Measurements from ENCODE around the gene ARMC12.
"Not testable (repeated sequence)": the region's sequence is repeated elsewhere in the genome, so short reads cannot be mapped to it uniquely, and the experiment has no call there.

Gene ARMC12

DNA sequence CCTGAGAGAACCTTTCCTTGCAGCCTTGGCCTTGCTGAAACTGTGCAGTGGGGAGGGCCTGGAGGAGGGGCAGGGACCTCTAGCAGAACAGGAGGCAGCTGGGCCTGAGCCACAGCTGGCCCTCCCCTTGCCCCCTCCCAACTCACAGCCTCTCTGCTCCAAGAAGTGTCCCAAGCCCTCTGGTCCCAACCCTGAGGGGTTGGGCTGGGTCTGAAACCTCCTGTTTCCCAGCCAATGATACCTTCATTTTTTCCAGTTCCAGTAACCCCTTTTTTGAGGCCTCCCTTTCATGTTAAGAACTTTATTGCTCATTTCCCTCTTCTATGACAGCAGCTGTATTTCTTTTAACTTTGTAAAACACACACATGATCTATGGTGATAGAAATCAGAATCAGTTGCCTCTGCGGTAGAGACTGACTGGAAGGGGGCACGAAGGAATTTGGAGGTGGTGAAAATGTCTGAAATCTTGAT lies 17.9 kb upstream of the ARMC12 start:
- DNase-seq (ENCODE audit: low spot score) = no peak

DNA sequence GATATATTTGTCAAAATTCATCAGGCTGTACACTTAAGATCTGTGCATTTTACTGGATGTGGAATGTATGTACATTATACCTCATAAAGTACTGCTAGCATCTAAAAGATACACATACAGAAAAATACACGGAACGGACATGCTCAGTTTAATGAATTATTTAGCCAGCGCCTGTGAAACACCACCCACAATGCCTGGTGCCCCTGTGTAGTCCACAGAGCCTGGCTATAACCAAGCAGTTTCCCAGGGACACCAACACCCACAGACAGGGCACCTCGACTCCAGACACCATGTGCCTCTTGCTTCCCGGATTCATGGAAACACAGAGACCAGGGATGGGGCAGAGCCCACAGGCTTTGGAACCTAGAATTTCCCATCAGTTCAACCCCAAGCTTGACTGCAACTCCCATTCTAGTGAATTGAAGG lies 17.4 kb upstream of the ARMC12 start:
- no peak for DNase-seq (ENCODE audit: low spot score)

DNA sequence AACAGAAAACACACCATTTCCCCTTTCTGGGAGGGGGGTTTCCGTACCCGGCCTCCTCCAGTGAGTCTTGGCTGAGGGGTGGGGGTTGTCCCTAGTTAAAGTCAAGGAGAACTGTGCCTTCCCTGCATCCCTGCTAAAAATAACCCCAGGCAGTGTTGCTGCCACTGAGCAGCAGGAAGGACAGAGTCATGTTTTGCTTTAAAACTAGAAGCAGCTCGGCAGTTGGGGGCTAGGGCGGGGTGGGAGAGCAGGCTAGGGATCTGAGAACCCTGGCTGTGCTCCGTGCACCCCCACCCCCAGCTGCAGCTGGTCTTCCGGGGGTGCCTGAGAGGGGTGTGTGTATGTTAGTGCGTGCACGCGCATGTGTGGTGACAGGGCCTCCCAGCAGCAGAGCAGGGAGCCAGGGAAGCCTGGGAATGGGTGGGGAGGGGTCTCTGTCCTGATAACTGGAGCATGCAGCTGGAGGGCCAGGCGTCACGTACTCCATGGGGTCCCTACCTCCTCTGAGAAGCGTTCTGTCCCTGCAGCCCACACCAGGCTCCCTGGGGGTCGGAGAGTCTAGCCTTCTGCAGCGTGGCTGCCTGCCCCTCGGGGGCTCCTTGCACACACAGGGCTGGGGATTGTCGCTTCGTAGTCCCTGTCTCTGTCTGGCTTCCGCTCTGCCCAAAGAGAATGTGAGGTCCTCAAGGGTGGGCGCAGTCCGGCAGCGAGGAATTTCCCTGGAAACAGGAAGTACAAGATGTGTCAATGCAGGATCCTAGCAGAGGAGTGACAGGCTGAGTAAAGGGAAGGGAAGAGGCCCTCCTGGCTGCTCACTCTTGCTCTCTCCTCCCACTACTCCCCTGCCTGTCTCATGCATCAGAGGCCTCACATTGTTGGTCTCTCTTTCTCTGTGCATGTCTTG lies 16.8 kb upstream of the ARMC12 start:
- no peak for DNase-seq (ENCODE audit: low spot score)

DNA sequence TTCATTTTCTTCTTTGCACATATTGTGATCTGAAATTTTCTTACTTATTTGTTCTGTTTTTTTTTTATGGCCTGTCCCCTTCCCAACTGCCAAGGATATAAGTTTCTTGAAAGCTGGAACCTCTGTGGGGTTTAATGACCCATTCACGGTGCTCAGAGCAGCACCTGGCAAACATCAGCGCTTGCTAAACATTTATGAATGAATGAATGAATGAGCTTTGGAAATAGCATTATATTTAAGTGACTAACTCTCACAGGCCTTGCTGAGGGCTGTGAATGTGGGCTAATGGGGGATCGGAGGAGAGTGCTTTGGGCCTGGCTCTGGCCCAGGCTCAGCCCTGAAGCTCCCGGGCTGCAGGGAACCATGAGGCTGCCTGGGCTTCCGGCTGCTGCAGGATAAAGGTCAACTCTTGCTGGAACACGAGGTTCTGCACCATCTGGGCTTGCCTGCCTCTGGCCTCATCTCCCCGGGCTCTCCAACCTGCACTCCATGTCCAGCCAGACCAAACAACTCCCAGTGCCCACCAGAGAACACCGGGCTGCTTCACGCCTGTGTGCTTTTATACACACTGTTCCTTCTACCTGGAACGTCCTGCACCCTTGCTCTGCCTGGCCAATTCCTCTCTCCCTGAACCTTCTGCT lies 14.6 kb upstream of the ARMC12 start:
- no peak for DNase-seq (ENCODE audit: low spot score)

GRCh38 chr6:35723587-35723986 lies 13.2 kb upstream of the ARMC12 start:
- no peak for DNase-seq (ENCODE audit: low spot score)

GRCh38 chr6:35724059-35724458 lies 12.8 kb upstream of the ARMC12 start:
- DNase-seq (ENCODE audit: low spot score) = no peak

DNA sequence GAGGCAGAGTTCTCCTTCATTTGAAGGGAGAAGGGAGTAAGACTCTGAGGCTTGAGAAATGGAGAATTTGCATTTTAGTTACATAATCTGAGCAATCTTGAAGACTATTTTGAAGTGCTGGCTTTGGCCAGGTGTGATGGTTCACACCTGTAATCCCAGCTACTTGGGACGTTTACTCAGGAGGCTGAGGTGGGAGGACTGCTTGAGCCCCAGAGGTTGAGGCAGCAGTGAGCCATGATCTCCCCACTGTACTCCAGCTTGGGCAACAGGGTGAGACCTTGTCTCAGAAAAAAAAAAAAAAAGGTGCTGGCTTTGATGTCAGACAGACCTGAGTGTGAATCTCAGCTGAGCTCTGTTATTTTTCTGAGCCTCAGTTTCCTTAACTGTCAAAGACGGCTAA lies 12.4 kb upstream of the ARMC12 start:
- DNase-seq (ENCODE audit: low spot score) = no peak

DNA sequence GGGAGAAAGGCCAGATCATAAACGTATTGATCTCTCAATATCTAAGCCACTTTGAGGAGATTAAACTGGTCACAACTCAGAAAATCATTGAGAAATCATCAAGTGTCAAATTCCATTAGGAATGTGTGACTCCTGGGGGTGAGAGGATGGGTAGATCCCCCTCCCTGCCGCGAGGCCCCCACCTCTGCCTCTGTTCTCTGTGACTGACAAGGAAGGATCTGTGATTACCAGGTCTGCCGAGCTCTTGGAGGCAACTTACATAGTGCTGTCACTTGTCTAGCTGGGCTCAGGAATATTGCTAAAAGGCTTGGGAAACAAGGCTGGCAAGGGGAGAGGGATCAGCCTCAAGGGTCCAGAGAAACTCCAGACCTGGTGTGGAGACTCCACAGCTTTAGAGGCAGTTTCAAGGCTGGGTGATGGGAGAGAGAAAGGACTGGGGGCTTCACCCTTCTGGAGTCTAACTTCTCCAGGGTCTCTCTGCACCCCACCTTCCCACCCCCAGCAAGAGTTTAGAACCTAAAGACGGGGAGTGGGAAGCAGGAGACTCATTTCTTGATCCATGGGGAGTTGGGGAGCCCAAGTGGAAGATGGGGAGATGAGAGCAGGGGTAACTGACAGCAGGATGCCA lies 11.6 kb upstream of the ARMC12 start:
- DNase-seq (ENCODE audit: low spot score) = no peak

DNA sequence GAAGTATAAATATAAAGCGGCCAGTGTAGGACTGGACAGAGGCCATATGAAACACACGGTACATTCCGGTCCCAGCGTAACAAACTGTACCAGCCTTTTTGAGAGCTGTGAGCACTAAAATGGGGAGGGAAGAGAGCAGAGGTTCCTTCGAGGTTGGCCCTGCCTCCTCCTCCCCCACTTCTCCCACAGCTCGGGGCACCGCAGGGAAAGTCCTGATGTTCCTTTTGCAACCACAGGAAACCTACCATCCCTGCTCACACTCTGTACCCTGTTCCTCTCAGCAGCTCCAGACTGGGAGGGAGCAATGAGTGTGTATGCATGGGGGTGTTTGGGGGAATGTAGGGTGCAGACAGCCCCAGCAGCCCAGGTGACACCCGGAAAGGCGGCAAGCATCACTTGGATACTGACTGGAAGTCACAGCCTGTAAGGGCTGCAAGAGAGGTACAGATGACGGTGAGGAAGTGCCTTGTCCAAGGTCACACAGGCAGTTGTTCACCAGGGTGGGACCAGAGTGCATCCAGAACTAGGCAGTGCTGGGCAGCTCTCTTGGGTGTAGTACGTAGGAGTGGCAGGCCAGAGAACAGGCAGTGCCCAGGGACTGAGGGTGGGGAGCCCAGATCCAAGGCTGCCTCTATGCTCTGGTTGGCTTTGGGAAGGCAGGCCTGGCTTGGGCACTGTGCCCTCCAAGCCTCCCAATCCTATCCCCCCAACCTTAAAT lies 11.0 kb upstream of the ARMC12 start:
- no peak for DNase-seq (ENCODE audit: low spot score)

DNA sequence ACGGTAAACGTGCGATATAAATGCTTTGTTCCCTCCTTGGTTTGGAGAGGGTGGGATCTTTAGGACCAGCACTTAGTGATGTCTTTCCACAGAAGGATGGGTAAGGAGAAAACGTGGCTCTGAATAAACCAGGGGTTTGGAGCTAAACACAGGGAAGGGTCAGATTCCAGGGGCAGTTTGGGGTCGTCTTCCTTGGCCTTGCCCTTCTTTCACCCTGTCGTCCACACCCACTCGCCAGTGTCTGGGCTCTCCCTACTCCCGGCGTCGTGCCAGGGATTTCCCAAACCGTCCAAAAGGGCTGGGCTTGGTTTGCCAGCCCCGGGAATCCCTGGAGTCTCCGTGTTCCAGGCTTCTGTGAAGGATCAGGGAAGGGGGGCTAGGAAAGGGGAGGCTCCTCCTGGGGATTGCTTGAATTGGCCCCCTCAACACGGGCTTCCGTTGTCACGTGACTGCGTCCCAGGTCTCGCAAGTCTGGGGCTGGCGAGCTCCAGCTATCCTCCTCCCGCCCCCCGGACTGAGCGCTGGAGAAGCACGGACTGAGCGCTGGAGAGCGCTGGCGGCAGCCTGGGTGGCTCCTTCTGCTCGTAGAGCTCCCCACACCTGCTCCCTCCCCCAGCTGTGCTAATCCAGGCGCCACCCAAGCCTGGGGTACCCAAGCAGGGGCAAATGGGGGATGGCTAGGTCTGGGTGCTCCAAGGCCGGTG lies 9.4 kb upstream of the ARMC12 start:
- DNase-seq (ENCODE audit: low spot score) = no peak

DNA sequence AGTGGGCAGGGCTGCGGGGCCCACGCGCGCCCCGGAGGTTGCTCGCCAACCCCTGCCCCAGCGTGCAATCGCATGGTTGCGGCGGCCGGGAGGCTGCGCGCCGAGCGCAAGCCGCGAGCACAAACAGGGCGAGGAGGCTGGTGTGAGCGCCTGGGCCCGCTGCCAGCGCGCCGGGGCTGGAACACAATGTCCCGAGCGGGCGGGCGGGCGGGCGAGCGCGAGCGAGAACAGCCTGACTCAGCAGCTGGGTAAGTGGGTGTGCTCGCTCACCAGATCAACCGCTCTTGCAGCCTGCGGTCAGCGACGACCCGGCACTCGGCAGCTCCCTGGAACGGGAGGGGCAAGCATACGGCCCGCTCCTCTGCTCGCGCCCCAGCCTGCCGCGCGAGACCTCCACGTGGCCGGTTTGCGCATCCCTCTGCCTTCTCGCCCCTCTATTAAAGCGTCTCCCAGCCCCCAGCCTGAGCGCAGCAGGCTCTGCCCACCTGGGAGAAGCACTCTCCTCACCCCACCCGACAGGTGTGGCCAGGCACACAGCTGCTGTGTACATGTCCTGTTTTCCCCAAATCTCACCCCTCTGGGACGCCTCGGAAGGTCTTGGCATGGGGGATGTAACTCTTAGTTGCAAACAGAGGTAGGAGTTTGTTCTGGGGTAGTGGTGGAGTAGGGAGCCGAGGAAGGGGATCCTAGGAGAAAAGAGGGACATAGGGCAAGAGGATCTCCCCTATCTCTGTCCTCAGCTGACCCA lies 8.7 kb upstream of the ARMC12 start:
- peak; percentile 53 for DNase-seq (ENCODE audit: low spot score)

DNA sequence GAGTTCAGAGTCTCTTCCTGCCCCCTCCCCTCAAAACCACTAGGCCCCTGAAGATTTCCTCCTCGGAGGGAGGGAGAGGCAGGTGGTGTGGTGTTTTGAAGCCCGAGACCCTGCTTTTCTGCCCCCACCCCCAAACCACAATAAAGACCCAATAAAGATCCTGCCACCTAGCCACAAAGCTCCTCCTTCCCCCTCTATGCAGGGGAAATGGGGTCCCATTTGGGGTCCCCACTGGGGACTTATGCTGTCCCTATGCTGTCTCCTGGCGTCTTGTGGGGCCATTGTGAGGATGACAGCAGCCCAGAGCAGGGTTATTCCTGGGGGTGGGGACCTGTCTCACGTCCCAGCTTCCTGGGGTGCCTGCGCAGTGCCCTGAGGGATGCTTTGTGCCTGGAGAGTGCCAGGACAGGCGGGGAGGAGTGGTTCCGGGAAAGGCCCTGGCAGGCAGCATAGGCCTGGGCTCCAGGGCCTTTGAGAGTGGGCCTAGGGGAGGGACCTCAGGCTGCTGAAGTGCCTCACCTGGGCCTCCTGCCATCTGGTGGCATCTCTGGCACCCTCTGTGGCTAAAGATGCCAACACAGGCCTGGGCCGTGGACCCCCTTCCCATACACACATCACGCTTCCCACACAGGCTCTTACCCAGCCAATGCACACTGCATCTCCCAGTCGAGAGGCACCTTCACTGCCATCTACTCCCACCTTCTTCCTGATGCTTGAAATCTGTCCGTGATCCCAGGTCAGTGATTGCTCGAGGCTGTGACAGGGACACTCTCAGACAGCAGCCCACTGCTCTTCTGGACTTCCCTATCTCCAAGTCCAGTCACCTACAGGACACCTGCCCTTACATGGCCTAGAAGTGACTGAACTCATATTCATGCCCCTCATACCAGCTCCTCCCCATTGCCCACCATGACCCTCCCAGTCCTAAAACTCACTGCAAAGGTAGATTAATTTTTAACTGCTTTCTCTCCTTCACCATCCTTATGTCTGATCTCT lies 7.9 kb upstream of the ARMC12 start:
- DNase-seq (ENCODE audit: low spot score) = no peak

GRCh38 chr6:35729722-35730121 lies 7.1 kb upstream of the ARMC12 start:
- DNase-seq (ENCODE audit: low spot score) = no peak

DNA sequence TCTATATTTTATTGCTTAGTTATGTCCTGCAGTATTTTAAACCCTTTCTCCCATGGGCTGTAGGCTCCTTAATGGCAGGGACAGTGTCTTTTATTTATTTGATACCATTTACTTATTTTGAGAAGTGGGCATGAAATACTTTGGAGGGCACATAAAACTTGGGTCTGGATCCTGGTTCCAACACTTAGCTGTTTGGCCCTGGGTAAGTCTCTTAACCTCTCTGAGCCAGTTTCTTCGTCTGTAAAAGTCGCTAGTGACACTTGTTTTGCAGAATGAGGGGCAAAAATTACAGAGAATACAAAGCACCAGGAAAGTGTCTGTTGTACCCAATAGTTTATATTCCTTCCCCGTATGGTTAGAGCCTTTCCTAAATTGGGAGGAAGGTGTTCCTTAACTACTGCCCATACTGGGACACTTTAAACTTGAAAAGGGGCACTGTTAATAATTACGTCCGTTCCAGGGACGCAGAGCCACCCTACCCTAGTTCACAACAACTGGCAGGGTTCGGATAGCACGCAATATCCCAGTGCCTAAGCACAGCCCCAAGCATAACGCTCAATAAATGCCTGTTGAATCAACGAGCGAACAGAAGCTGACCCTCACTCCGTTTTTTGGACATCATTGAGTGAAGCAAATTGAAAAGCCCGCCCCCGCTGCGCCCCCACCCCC lies 6.0 kb upstream of the ARMC12 start:
- no peak for DNase-seq (ENCODE audit: low spot score)

DNA sequence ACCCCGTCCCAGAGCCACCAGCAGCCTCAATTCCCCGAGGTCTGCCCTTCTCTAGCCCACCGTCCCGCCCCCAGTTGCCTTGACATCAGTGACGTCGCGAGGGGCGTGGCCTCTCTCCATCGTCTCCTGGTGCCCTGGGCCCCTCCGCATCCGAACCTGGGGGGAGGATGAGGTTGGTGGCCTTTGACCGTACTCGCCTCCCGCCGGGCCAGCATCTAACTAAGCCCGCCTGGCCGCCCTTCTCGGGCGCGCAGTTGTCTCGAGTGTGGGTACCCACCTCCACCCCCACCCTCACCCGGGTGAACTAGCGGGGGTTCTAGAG lies 5.5 kb upstream of the ARMC12 start:
- DNase-seq (ENCODE audit: low spot score) = peak; percentile 32

DNA sequence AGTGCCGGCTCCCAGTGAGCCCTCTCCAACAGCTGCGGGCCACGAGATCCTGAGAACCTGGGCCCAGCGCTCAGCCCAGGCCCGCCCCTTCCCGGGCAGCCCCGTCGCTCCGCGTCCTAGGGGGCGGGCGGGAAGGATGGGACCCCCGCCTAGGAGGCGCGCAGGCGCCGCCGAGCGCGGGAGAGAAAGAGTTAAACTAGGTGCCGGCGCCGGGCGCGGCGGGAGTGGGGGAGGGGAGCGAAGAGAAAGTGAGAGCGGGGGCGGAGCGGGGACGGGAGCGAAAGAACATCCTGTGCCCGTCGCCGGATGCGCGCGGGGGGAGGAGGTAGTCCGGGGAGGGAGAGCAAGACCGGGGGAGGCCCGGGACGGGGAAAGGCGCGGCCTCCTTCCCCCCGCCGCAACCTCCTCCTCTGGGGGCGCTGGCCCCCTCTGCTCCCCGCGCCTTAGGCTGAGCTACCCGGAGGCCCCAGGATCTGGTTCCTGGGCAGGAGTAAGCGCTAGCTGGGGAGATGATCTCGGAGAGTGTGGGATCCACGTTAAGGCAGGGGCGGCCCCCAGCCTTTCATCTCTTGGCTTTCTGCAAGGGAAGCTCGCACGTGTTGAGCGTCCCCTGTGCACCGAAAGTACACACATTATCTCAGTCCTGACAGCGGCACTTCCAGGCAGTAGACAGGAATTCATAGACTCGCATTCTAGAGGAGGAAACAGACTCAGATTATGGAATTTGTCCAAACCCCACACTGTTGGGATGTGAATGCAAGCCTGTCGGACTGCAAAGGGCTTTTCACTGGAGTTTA lies 4.9 kb upstream of the ARMC12 start:
- DNase-seq (ENCODE audit: low spot score) = peak; percentile 8

GRCh38 chr6:35733633-35734032 lies 3.2 kb upstream of the ARMC12 start:
- no peak for DNase-seq (ENCODE audit: low spot score)

- DNase-seq (ENCODE audit: low spot score) = not testable (repeated sequence)
These were observed 2.5 kb upstream of the ARMC12 start for GRCh38 chr6:35734319-35734718.

Data from hematopoietic multipotent progenitor cell treated with erythropoietin and hydrocortisone succinate and interleukin-3 and kit ligand, for 17 days (in vitro differentiated cells).